Measurements from ENCODE around the gene ATP8A2. TPM values are rescaled to one million over a fixed set of nuclear protein-coding genes. Genes with fewer than 3 reads are reported as not detected.
"Not testable (repeated sequence)": the region's sequence is repeated elsewhere in the genome, so short reads cannot be mapped to it uniquely, and the experiment has no call there.

Gene ATP8A2
- total RNA-seq, 1 donor from 2014 or later = 1.9 TPM

DNA sequence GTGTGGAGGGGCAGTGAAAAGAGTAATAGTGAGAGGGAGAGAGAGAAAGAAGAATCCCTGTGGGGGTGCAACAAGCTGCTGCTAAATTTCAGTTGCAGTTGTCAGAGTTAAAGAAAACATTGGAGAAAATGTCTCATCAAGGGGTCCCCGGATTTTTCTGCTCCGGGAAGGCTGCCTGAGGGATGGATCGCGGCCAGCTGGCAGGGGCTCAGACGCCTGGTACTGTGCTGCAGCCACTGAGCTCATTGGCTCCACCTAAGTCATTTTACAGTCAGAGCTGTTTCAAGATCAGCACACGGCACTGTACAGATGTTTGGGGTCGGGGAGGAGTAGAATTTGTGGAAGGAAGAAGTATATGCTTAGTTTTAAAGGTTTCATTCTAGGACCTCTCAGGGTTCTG is 573.8 kb downstream of the ATP8A2 start:
- Mint-ChIP-seq H3K27me3 (ENCODE audit: low read depth) (no peaks in the 10 kb centered on the region), H3K4me3 (ENCODE audit: unreplicated experiment) (peak overlapping the region; percentile 50), H3K27ac (ENCODE audit: unreplicated experiment) (peak overlapping the region; percentile 86), H3K4me1 (ENCODE audit: low read depth) (peaks cover 55% of the 10 kb centered on the region), H3K9me3 (ENCODE audit: low read depth) (no peaks in the 10 kb centered on the region), H3K36me3 (ENCODE audit: low read depth) (no peaks in the 10 kb centered on the region)
- no peak for DNase-seq (ENCODE audit: low spot score)
- TF ChIP-seq, protein P1, sequence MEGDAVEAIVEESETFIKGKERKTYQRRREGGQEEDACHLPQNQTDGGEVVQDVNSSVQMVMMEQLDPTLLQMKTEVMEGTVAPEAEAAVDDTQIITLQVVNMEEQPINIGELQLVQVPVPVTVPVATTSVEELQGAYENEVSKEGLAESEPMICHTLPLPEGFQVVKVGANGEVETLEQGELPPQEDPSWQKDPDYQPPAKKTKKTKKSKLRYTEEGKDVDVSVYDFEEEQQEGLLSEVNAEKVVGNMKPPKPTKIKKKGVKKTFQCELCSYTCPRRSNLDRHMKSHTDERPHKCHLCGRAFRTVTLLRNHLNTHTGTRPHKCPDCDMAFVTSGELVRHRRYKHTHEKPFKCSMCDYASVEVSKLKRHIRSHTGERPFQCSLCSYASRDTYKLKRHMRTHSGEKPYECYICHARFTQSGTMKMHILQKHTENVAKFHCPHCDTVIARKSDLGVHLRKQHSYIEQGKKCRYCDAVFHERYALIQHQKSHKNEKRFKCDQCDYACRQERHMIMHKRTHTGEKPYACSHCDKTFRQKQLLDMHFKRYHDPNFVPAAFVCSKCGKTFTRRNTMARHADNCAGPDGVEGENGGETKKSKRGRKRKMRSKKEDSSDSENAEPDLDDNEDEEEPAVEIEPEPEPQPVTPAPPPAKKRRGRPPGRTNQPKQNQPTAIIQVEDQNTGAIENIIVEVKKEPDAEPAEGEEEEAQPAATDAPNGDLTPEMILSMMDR (IDR thresholded peaks at IDR 0.05) = no peak

DNA sequence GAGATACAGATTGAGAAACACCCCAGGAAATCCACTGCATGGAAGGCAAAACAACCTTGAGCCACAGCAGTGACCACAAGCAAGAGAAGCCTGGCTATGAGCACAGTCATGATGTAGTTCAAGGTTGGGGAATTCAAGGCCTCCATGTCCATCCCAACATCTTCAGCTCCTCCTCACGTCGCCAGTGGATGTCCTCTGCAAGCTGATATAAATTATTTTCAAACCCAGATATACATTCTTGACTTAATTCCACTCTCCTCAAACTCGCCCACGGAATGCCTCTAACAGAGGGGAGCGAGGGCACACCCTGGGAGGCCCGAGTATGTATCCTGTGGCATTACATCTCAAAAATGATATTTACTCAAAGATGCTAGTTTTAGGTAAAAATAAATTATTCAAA is 574.5 kb downstream of the ATP8A2 start:
- Mint-ChIP-seq H3K27me3 (ENCODE audit: low read depth) (no peaks in the 10 kb centered on the region), H3K4me1 (ENCODE audit: low read depth) (peaks cover 50% of the 10 kb centered on the region), H3K27ac (ENCODE audit: unreplicated experiment) (peak overlapping the region; percentile 86), H3K36me3 (ENCODE audit: low read depth) (no peaks in the 10 kb centered on the region), H3K9me3 (ENCODE audit: low read depth) (no peaks in the 10 kb centered on the region), H3K4me3 (ENCODE audit: unreplicated experiment) (no peak overlapping the region)
- no peak for DNase-seq (ENCODE audit: low spot score)
- TF ChIP-seq, protein P1 (IDR thresholded peaks at IDR 0.05) = no peak

DNA sequence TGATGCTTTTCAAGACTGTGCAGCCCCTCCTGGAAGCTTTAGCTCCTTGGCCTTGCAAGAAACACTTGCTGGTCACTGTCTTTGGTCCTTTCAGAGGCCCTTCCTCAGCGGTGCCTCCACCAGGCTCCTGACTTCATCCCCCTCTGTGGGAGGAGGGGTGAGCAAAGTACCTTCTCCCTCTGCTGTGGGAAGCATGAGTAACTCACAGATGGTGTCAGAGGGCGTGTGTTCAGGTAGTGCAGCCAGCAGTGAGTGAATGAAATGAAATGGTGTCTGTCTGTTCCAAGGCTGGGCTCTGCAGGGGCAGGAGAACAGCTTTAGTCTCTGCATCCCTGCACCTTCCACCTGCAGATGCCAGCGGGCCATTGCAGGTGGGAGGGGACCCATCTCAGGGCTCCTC is 577.1 kb downstream of the ATP8A2 start:
- Mint-ChIP-seq H3K9me3 (ENCODE audit: low read depth) (no peaks in the 10 kb centered on the region), H3K4me1 (ENCODE audit: low read depth) (peaks cover 26% of the 10 kb centered on the region), H3K4me3 (ENCODE audit: unreplicated experiment) (no peak overlapping the region), H3K27me3 (ENCODE audit: low read depth) (no peaks in the 10 kb centered on the region), H3K36me3 (ENCODE audit: low read depth) (no peaks in the 10 kb centered on the region), H3K27ac (ENCODE audit: unreplicated experiment) (no peak overlapping the region)
- DNase-seq (ENCODE audit: low spot score) = no peak
- TF ChIP-seq, protein P1 (IDR thresholded peaks at IDR 0.05) = no peak

DNA sequence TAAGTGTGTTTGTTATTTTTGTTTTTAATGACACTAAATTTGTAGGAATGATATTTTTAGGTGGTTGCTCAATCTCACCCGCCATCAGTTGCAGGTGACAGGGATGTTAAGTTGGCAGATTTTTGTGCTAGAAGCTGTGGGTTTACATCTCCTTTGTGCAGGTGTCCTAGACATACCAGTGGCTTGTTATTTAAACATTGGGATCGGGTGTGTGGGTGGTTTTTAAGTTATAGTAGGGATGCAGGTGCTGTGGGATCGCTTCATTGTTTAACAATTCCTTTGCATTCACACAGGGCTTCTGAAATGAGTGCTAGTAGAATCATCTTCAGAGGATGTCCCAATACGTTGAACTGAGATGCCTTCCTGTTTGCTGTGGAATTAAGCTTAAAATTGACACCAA is 580.1 kb downstream of the ATP8A2 start:
- Mint-ChIP-seq H3K36me3 (ENCODE audit: low read depth) (peaks cover 3% of the 10 kb centered on the region), H3K9me3 (ENCODE audit: low read depth) (peaks cover 5% of the 10 kb centered on the region), H3K27me3 (ENCODE audit: low read depth) (no peaks in the 10 kb centered on the region), H3K27ac (ENCODE audit: unreplicated experiment) (no peak overlapping the region), H3K4me1 (ENCODE audit: low read depth) (peaks cover 8% of the 10 kb centered on the region), H3K4me3 (ENCODE audit: unreplicated experiment) (no peak overlapping the region)
- TF ChIP-seq, protein P1 (IDR thresholded peaks at IDR 0.05) = no peak
- DNase-seq (ENCODE audit: low spot score) = no peak

DNA sequence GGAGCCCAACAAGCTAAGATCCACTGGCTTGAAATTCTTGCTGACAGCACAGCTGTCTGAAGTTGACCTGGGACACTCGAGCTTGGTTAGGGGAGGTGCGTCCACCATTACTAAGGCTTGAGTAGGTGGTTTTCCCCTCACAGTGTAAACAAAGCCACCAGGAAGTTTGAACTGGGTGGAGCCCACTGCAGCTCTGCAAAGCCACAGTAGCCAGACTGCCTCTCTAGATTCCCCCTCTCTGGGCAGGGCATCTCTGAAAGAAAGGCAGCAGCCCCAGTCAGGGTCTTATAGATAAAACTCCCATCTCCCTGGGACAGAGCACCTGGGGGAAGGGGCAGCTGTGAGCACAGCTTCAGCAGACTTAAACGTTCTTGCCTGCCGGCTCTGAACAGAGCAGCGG is 582.3 kb downstream of the ATP8A2 start:
- H3K36me3 Mint-ChIP-seq (ENCODE audit: low read depth); DNase-seq (ENCODE audit: low spot score); H3K27ac Mint-ChIP-seq (ENCODE audit: unreplicated experiment); H3K4me3 Mint-ChIP-seq (ENCODE audit: unreplicated experiment); H3K4me1 Mint-ChIP-seq (ENCODE audit: low read depth); H3K27me3 Mint-ChIP-seq (ENCODE audit: low read depth): not testable (repeated sequence)
- H3K9me3 Mint-ChIP-seq (ENCODE audit: low read depth) = peaks cover 11% of the 10 kb centered on the region

DNA sequence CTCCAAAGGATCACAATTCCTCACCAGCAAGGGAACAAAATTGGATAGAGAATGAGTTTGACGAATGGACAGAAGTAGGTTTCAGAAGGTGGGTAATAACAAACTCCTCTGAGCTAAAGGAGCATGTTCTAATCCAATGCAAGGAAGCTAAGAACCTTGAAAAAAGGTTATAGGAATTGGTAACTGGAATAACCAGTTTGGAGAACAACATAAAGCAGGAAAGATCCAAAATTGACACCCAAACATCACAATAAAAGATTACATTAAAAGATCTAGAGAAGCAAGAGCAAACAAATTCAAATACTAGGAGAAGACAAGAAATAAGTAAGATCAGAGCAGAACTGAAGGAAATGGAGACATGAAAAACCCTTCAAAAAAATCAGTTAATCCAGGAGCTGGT is 583.2 kb downstream of the ATP8A2 start:
- peaks cover 11% of the 10 kb centered on the region for H3K9me3 Mint-ChIP-seq (ENCODE audit: low read depth)
- not testable (repeated sequence) for H3K36me3 Mint-ChIP-seq (ENCODE audit: low read depth); H3K27me3 Mint-ChIP-seq (ENCODE audit: low read depth); DNase-seq (ENCODE audit: low spot score); H3K27ac Mint-ChIP-seq (ENCODE audit: unreplicated experiment); H3K4me3 Mint-ChIP-seq (ENCODE audit: unreplicated experiment); H3K4me1 Mint-ChIP-seq (ENCODE audit: low read depth)

Measured in chondrocyte (in vitro differentiated cells).